GM23338 (cell line): ENCODE data around the gene ZCCHC24. TPM values are rescaled to one million over a fixed set of nuclear protein-coding genes. Genes with fewer than 3 reads are reported as not detected.

Experiments
- ATAC-seq: fragments of 200-7000 bp; cut with Tn5 transposase; 3 replicates; pipeline ENCODE4 v1.9.1; 2020
- DNase-seq: peaks from one replicate; pipeline ENCODE4 v3.0.0-alpha.2; 2015; ENCODE audit warnings: low spot score
- H2AFZ ChIP-seq: fragments of 200-600 bp; sonication (generic); 2 replicates; pipeline ENCODE4 v1.8.0; 2016; ENCODE audit warnings: antibody characterized with exemption, mild to moderate bottlenecking, moderate library complexity
- H3F3A ChIP-seq: fragments of 200-600 bp; sonication (generic); replicated peaks from 2 replicates; pipeline ENCODE4 v1.8.0; 2017; ENCODE audit warnings: antibody characterized with exemption, mixed run types, low read depth
- H3K27ac ChIP-seq: fragments of 200-600 bp; sonication (generic); 2 replicates; pipeline ENCODE4 v1.6.1; 2016; ENCODE audit warnings: low read depth
- H3K27me3 ChIP-seq: fragments of 200-600 bp; sonication (generic); 2 replicates; pipeline ENCODE4 v1.8.0; 2016; ENCODE audit warnings: mild to moderate bottlenecking, mixed run types, moderate library complexity; ENCODE audit not compliant: insufficient read depth
- H3K36me3 ChIP-seq: fragments of 200-600 bp; sonication (generic); 2 replicates; pipeline ENCODE4 v1.8.0; 2016; ENCODE audit warnings: mild to moderate bottlenecking; ENCODE audit not compliant: insufficient read depth
- H3K4me1 ChIP-seq: fragments of 200-600 bp; sonication (generic); 2 replicates; pipeline ENCODE4 v1.8.0; 2016; ENCODE audit warnings: mild to moderate bottlenecking, moderate library complexity; ENCODE audit not compliant: insufficient read depth
- H3K4me2 ChIP-seq: fragments of 200-600 bp; sonication (generic); 2 replicates; pipeline ENCODE4 v1.7.1; 2017; ENCODE audit warnings: mixed run types
- H3K4me3 ChIP-seq: fragments of 200-600 bp; sonication (generic); 2 replicates; pipeline ENCODE4 v1.6.1; 2016; ENCODE audit warnings: mixed run types
- H3K79me2 ChIP-seq: fragments of 200-600 bp; sonication (generic); replicated peaks from 2 replicates; pipeline ENCODE4 v1.8.0; 2017; ENCODE audit warnings: mild to moderate bottlenecking; ENCODE audit not compliant: insufficient read depth
- H3K9me2 ChIP-seq: fragments of 200-600 bp; sonication (generic); 2 replicates; pipeline ENCODE4 v1.8.0; 2017; ENCODE audit not compliant: insufficient read depth
- H4K20me1 ChIP-seq: fragments of 200-600 bp; sonication (generic); replicated peaks from 2 replicates; pipeline ENCODE4 v1.8.0; 2017; ENCODE audit warnings: mild to moderate bottlenecking; ENCODE audit not compliant: insufficient read depth
- H3K27ac Mint-ChIP-seq: 2 replicates; pipeline ENCODE4 v1.8.0; 2020; ENCODE audit warnings: inconsistent platforms, mild to moderate bottlenecking, moderate library complexity, mixed read lengths
- H3K27me3 Mint-ChIP-seq: 3 replicates; pipeline ENCODE4 v1.8.0; 2022; ENCODE audit warnings: low read depth, mild to moderate bottlenecking, moderate library complexity, mixed read lengths, inconsistent platforms; ENCODE audit not compliant: insufficient read depth, poor library complexity
- H3K36me3 Mint-ChIP-seq: 3 replicates; pipeline ENCODE4 v1.8.0; 2021; ENCODE audit warnings: low read depth, mild to moderate bottlenecking, inconsistent platforms, moderate library complexity, mixed read lengths
- H3K4me1 Mint-ChIP-seq: 3 replicates; pipeline ENCODE4 v1.8.0; 2020; ENCODE audit warnings: mild to moderate bottlenecking, inconsistent platforms, mixed read lengths
- H3K4me3 Mint-ChIP-seq: 3 replicates; pipeline ENCODE4 v1.8.0; 2021; ENCODE audit warnings: moderate library complexity, mild to moderate bottlenecking, inconsistent platforms, mixed read lengths
- H3K9me3 Mint-ChIP-seq: 3 replicates; pipeline ENCODE4 v1.8.0; 2020; ENCODE audit warnings: moderate library complexity, mild to moderate bottlenecking, inconsistent platforms, mixed read lengths
- CREB1 ChIP-seq: fragments of 250-450 bp; sonication (Bioruptor Pico); IDR thresholded peaks from 2 replicates; pipeline ENCODE4 v1.5.0; 2020; ENCODE audit warnings: low read depth, mild to moderate bottlenecking, moderate library complexity
- ETS1 ChIP-seq: IDR thresholded peaks from 2 replicates; pipeline ENCODE4 v1.6.1; 2016; ENCODE audit warnings: antibody characterized with exemption
- EZH2 ChIP-seq: fragments of 200-600 bp; sonication (generic); IDR thresholded peaks from one replicate; pipeline ENCODE4 v1.8.0; 2017; ENCODE audit warnings: antibody characterized with exemption, mild to moderate bottlenecking, low read depth; ENCODE audit not compliant: unreplicated experiment
- EZH2phosphoT487 ChIP-seq: fragments of 200-600 bp; sonication (generic); IDR thresholded peaks from one replicate; pipeline ENCODE4 v1.8.1; 2018; ENCODE audit warnings: antibody characterized with exemption; ENCODE audit not compliant: unreplicated experiment
- JUNB ChIP-seq: IDR thresholded peaks from one replicate; pipeline ENCODE4 v1.6.1; 2016; ENCODE audit warnings: antibody characterized with exemption; ENCODE audit not compliant: unreplicated experiment
- NANOG ChIP-seq: IDR thresholded peaks from 2 replicates; pipeline ENCODE4 v1.6.1; 2016; ENCODE audit warnings: antibody characterized with exemption, borderline replicate concordance
- REST ChIP-seq: IDR thresholded peaks from one replicate; pipeline ENCODE4 v1.6.1; 2018; ENCODE audit warnings: antibody characterized with exemption; ENCODE audit not compliant: unreplicated experiment
- ZNF331 ChIP-seq: fragments of 250-450 bp; sonication (Bioruptor Pico); IDR thresholded peaks from 2 replicates; pipeline ENCODE4 v1.5.0; 2020; ENCODE audit warnings: low read depth, mild to moderate bottlenecking, moderate library complexity
- ZNF462 ChIP-seq: fragments of 250-450 bp; sonication (Bioruptor Pico); IDR thresholded peaks from 2 replicates; pipeline ENCODE4 v1.5.0; 2020; ENCODE audit warnings: mild to moderate bottlenecking, moderate library complexity
- polyA plus RNA-seq: library from polyadenylated mRNA; unstranded; fragments of >200 nt; fragmentation: Nextera tagmentation; extraction: Ambion mirVana; gene quantifications from 2 replicates; pipeline ENCODE4 v1.2.1, GENCODE V29; 2016
- total RNA-seq: library from RNA; depleted of rRNA; stranded (reverse); fragments of >200 nt; shearing (Covaris generic); gene quantifications from 2 replicates; pipeline ENCODE4 v1.2.3, GENCODE V29; 2014
- TF ChIP-seq, protein P1 (sequence below), 2 experiments: fragments of 200-600 bp in 1 of 2; sonication (generic) in 1 of 2; conservative IDR thresholded peaks; 2 replicates each; pipeline versions ENCODE4 v1.5.1 to v1.6.1; 2016 to 2017; ENCODE audit warnings: antibody characterized with exemption in 2 of 2, low read depth in 2 of 2, mild to moderate bottlenecking in 2 of 2, moderate library complexity in 1 of 2

Gene ZCCHC24
- total and polyA plus RNA-seq, 2 experiments from 2014 or later = 2.0 to 10.1 TPM

DNA sequence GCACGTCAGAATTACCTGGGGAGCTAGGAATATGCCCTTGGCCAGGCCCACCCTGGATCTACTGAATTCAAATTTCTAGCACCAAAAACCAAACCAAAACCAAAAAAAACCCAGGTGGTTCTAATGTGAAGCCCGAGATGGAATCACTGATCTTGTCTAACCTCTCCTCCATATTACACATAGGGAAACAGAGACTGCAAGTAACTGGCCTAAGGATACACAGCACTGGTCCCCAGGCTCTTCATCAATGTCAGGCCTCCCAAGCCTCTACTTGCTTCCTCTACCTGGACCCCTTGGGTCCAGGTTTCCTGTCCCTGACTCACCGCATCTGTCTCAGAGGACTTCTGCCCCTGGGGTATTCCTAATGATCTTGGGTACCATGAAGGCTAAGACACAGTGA lies 30.7 kb downstream of the ZCCHC24 start:
- Histone ChIP-seq H2AFZ (no peak overlapping the region), H3K4me2 (no peak overlapping the region), H3K27ac (no peak overlapping the region), H3K4me1 (no peaks in the 10 kb centered on the region), H3K36me3 (no peaks in the 10 kb centered on the region), H3K79me2 (no peaks in the 10 kb centered on the region), H3F3A (no peaks in the 10 kb centered on the region), H3K9me2 (no peaks in the 10 kb centered on the region), H3K4me3 (no peak overlapping the region), H3K27me3 (no peaks in the 10 kb centered on the region), H4K20me1 (no peaks in the 10 kb centered on the region)
- Mint-ChIP-seq H3K4me3 (no peak overlapping the region), H3K27me3 (peaks cover 5% of the 10 kb centered on the region), H3K36me3 (no peaks in the 10 kb centered on the region; the same call in 2 of the 3 replicates), H3K4me1 (peaks cover 13% of the 10 kb centered on the region), H3K9me3 (no peaks in the 10 kb centered on the region), H3K27ac (no peak overlapping the region)
- DNase-seq (no peak), ATAC-seq (no peak)
- no peak for TF ChIP-seq ZNF331 (CRISPR knock-in tag)
- TF ChIP-seq JUNB = no peak
- no peak for TF ChIP-seq EZH2

GRCh38 chr10:79413196-79413595 lies 32.2 kb downstream of the ZCCHC24 start:
- DNase-seq = no peak
- H4K20me1 ChIP-seq = no peaks in the 10 kb centered on the region
- Mint-ChIP-seq H3K36me3 (no peaks in the 10 kb centered on the region; the same call in 2 of the 3 replicates), H3K27me3 (peaks cover 5% of the 10 kb centered on the region), H3K9me3 (no peaks in the 10 kb centered on the region), H3K27ac (no peak overlapping the region), H3K4me3 (no peak overlapping the region), H3K4me1 (peaks cover 5% of the 10 kb centered on the region; the same call in 2 of the 3 replicates)
- H3F3A ChIP-seq = no peaks in the 10 kb centered on the region
- no peak overlapping the region for H2AFZ ChIP-seq
- no peaks in the 10 kb centered on the region for H3K27me3 ChIP-seq
- no peak for ATAC-seq
- H3K9me2 ChIP-seq = no peaks in the 10 kb centered on the region
- no peak overlapping the region for H3K4me3 ChIP-seq
- no peak overlapping the region for H3K27ac ChIP-seq
- H3K4me1 ChIP-seq = no peaks in the 10 kb centered on the region
- H3K36me3 ChIP-seq = no peaks in the 10 kb centered on the region
- no peak overlapping the region for H3K4me2 ChIP-seq
- no peaks in the 10 kb centered on the region for H3K79me2 ChIP-seq
- TF ChIP-seq NANOG (no peak), ZNF462 (CRISPR knock-in tag) (no peak), ETS1 (no peak), EZH2phosphoT487 (no peak), REST (no peak), CREB1 (CRISPR knock-in tag) (no peak)
- TF ChIP-seq, protein P1, sequence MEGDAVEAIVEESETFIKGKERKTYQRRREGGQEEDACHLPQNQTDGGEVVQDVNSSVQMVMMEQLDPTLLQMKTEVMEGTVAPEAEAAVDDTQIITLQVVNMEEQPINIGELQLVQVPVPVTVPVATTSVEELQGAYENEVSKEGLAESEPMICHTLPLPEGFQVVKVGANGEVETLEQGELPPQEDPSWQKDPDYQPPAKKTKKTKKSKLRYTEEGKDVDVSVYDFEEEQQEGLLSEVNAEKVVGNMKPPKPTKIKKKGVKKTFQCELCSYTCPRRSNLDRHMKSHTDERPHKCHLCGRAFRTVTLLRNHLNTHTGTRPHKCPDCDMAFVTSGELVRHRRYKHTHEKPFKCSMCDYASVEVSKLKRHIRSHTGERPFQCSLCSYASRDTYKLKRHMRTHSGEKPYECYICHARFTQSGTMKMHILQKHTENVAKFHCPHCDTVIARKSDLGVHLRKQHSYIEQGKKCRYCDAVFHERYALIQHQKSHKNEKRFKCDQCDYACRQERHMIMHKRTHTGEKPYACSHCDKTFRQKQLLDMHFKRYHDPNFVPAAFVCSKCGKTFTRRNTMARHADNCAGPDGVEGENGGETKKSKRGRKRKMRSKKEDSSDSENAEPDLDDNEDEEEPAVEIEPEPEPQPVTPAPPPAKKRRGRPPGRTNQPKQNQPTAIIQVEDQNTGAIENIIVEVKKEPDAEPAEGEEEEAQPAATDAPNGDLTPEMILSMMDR (conservative IDR thresholded peaks at IDR 0.05; ENCODE audit: low read depth in 2 of 2) = no peak
